ENCODE results near the gene SLCO4A1. TPM values are rescaled to one million over a fixed set of nuclear protein-coding genes. Genes with fewer than 3 reads are reported as not detected.

Gene SLCO4A1
- total and polyA plus RNA-seq, 9 of the 15 experiments (the other 6 are each of a cell fraction or from before 2014, with no cell fraction given) = 1.6 to 21.9 (median 12.8) TPM

DNA sequence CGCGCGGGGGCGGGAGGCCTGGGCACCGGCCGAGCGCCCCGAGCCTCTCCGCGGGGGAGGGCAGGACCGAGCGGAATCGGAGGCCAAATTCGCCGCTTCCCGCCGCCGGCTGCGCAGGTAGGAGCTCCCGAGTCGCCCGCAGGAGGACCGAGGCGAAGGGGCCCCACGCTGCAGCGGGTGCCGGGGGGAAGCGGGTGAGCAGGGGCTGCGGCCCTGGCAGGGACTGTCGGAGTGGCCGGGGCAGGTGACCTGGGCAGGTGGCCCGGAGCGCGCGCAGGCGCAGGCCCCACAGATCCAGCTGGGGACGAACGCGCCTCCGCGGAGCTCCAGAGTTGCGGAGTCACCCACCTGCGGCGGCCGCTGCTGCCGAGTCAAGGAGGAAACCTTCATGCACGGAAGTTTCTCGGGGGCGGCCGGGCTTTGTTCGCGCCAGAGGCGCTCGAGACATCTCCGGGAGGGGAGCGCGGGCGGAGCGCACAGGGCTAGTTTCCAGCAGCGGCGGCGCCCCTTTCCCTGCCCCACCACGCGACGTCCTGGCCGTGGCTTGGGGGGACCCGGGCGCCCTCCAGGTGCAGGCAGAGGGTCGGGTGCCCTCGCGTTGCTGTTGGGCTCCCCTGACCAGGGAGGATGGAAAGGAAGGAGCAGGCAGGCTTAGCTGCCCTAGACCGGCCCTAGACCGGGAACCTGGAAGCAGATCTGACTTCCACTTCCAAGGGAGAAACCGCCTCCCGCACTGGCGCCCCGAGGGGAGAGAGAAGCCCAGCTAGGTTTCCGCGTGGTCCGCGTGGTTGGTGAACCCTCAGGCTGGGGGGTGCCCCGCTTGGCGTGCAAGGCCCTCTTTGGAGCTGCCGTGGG lies 590 bp downstream of the SLCO4A1 start (continued):
- TF ChIP-seq, protein P1, sequence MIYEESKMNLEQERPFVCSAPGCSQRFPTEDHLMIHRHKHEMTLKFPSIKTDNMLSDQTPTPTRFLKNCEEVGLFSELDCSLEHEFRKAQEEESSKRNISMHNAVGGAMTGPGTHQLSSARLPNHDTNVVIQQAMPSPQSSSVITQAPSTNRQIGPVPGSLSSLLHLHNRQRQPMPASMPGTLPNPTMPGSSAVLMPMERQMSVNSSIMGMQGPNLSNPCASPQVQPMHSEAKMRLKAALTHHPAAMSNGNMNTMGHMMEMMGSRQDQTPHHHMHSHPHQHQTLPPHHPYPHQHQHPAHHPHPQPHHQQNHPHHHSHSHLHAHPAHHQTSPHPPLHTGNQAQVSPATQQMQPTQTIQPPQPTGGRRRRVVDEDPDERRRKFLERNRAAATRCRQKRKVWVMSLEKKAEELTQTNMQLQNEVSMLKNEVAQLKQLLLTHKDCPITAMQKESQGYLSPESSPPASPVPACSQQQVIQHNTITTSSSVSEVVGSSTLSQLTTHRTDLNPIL (CRISPR knock-in tag; IDR thresholded peaks at IDR 0.05) = no peak
- TF ChIP-seq NRF1 (conservative IDR thresholded peaks at IDR 0.05 in 1 of 2, IDR thresholded peaks at IDR 0.05 in 1 of 2) (peak; percentile 88 to 90), SMARCC2 (IDR thresholded peaks at IDR 0.05; ENCODE audit: low read depth) (no peak), RAD51 (IDR thresholded peaks at IDR 0.05; ENCODE audit: borderline replicate concordance, low read depth) (no peak), HMG20B (CRISPR knock-in tag; IDR thresholded peaks at IDR 0.05) (no peak), NEUROD1 (IDR thresholded peaks at IDR 0.05; ENCODE audit: borderline replicate concordance, low read depth, low read length, partially characterized antibody) (no peak), HNRNPK (IDR thresholded peaks at IDR 0.05; ENCODE audit: low read depth, low read length, poor library complexity, severe bottlenecking) (peak; percentile 11), NR2F6 (CRISPR knock-in tag; IDR thresholded peaks at IDR 0.05) (no peak), NFE2 (IDR thresholded peaks at IDR 0.05; ENCODE audit: low read depth) (peak; percentile 58)
- TF ChIP-seq, protein P2, sequence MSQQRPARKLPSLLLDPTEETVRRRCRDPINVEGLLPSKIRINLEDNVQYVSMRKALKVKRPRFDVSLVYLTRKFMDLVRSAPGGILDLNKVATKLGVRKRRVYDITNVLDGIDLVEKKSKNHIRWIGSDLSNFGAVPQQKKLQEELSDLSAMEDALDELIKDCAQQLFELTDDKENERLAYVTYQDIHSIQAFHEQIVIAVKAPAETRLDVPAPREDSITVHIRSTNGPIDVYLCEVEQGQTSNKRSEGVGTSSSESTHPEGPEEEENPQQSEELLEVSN (IDR thresholded peaks at IDR 0.05; ENCODE audit: borderline replicate concordance in 1 of 2, extremely low read depth in 1 of 2, insufficient read depth in 1 of 2, insufficient read length in 1 of 2, low read depth in 1 of 2, low read length in 1 of 2, poor library complexity in 1 of 2, severe bottlenecking in 1 of 2) = peak in 1 of 2 experiments; percentile 47

Measured in K562 (cell line).